NCI-H1105 treated with DMSO at 0.1 percent for 48 hours (cell line): ENCODE results near the gene NFS1.

ENCODE experiments used
- DNase-seq: peaks from one replicate; lab custom pipeline; 2025; lab: John Stamatoyannopoulos, UW

Gene NFS1

DNA sequence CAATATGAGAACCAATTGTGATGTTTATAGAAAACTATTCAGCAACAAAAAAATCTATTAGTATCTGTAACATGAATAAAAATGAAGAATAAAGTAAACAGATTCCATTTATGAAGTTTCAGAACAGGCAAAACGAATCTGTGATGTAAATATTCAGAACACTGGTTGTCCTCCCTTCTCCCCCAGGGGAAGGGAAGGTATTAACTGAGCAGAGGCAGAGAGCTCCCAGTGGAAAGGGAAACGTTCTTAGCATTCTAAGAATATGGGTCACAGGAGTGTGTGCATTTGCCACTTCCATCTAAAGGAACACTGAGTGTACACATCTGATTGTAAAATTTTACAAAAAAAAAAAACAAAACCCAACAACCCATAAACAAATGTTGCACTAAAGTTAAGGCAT lies 60.4 kb downstream of the NFS1 start:
- DNase-seq = no peak

DNA sequence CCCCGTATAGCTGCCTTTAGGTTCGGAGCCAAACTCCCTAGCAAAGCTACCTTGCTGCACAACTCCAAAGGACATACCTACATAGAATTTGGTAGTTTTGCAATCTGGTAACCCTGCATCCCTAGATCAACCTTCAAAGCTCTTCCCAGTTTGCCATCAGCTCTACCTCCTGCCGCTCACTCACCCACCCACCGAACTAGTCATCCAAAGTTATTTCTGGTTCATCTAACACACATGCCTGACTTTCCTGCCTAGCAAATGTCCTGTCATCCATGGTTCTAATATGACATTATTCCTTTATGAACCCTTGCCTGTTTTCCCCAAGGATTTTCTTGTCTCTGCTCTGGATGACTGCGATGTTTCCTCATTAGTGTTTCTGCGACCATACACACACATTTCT lies 61.9 kb downstream of the NFS1 start:
- DNase-seq = no peak

DNA sequence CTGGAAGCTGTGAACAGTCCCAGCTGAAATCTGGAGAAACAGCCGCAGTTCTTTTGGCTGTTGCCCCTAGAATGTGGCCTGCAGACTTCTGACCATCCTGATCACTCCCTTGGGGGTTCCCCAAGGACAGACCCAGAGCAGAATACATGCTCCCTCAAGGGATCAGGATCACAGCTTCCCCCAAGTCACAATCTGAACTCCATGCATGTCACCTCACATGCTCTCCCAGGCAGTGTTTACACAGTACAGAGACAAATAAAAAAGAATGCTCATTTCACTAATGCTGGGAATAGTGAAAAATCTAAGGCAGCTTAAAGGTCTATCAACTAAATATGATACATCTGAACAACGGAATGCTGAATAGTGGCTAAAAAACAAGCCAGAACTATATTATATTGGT lies 63.1 kb downstream of the NFS1 start:
- DNase-seq = no peak

DNA sequence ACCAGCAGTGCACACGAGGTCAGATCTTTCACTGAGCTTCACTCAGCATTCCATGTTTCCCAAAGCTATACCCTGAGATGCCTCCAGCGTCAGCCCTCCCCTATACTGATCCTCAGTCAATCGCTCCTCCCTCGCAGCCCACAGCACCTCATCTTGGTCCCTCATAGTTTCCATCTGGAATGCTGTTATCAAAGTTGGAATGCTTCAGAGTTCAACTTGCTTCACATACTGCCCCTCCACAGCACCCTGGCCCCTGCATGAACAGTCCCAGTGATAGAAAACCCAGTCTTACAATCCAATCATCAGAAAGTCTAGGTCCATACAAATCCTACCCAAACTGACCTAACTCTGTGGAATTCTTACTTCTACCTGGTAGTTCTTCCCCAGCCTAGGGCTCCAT lies 63.5 kb downstream of the NFS1 start:
- DNase-seq = no peak

DNA sequence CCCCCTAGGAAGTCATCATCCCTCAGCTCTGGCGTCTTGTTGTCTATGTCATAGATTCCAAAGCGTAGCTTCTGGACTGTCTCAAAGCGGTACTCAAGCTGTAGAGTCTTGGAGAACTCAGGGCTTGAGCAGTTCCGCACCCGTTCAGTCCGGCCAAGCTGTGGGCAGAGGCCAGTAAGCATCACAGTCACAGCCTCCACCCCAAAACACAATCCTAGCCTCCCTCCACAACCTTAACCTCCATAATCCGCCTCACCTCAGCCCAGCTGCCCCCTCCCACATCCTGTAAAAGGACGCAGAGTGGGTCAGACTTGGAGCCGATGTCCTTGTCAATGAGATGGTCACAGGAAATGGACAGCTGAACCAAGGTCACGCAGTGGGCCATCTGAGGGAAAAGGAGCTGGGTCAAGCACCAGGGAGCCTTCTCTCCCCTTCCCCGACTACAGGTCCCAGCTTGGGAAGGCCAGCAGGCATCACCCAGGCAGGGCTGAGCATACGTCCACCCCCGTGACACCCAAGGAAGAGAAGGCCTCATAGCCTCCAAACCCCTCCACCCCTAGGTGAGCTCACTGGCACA lies 66.5 kb downstream of the NFS1 start:
- no peak for DNase-seq

DNA sequence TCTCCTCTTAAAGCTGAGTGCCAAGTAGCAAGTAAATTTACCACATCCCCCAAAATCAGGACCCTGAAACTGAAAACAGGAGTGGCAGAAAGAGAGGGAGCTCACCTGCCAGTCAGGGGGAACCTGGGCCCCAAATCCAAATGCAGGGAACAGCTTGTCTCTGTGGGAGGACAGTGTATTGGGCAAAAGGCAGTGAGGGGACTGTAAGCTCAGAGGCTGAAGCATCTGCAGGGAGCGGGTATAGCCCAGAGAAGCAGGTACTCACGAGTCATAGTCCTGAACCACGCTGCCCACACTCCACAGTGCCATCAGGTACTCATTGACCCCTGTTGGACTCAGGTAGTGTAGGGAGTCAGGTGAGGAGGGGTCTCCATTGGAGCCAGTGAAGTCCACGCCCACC lies 68.5 kb downstream of the NFS1 start:
- DNase-seq = no peak

DNA sequence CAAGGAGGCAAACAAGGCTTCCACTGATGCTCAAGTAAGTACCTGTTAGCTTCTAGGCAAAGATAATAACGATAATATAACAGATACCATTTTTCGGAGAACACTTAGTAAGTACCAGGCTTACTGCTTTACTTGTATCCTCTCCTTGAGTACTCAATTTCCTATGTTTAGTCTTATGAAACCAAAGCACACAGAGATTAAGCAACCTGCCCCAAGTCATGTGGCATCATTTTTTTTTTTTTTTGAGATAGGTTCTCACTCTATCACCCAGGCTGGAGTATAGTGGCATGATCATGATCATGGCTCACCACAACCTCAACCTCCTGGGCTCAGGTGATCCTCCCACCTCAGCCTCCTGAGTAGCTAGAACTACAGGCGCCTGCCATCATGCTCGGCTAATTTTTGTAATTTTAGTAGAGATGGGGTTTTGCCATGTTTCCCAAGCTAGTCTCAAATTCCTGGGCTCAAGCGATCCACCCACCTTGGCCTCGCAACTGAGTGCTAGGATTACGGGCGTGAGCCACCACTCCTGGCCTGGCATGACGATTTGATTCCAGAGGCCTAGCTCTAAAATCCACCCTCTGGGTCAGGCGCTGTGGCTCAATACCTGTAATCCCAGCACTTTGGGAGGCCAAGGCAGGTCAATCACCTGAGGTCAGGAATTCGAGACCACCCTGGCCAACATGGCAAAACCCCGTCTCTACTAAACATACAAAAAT lies 69.6 kb downstream of the NFS1 start:
- DNase-seq = no peak

DNA sequence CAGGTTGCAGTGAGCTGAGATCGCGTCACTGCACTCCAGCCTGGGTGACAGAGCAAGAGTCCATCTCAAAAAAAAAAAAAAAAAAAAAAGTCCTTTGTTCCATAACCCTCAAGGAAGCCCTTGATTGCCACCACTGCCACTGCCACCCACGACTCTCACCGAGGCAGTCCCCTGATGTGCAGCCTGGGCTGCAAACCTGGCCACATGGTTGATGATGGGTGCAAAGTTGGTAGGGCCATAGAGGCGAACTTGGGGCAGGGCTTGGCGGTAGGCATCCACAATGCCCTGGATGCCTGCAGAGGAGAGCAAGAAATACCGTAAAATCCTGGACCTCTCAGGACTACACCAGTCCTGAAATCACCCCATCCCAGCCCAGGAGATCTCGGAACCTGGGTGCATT lies 72.0 kb downstream of the NFS1 start:
- no peak for DNase-seq

DNA sequence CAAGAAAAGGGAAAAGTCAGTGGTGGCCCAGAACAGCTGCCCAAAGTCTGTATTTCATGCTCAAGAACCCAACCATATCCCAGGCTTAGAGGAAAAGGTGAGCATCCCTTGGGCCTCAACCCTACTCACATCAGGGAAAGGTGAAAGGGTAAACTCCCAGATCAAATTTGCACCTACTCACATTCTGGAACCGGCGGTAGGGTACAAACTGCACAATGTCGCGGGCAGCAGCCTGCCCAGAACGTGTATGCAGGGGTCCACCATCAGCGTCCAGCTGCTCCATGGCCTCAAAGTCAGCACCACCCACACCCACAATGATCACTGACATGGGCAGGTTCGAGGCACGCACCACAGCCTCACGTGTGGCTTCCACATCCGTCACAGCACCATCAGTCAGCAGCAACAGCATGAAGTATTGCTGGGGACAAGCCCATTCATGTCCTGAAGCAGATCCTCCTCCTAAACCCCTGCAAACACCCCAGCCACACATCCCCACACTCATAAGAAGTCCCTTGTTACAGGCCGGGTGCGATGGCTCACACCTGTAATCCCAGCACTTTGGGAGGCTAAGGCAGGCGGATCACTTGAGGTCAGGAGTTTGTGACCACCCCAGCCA lies 72.7 kb downstream of the NFS1 start:
- DNase-seq = no peak

DNA sequence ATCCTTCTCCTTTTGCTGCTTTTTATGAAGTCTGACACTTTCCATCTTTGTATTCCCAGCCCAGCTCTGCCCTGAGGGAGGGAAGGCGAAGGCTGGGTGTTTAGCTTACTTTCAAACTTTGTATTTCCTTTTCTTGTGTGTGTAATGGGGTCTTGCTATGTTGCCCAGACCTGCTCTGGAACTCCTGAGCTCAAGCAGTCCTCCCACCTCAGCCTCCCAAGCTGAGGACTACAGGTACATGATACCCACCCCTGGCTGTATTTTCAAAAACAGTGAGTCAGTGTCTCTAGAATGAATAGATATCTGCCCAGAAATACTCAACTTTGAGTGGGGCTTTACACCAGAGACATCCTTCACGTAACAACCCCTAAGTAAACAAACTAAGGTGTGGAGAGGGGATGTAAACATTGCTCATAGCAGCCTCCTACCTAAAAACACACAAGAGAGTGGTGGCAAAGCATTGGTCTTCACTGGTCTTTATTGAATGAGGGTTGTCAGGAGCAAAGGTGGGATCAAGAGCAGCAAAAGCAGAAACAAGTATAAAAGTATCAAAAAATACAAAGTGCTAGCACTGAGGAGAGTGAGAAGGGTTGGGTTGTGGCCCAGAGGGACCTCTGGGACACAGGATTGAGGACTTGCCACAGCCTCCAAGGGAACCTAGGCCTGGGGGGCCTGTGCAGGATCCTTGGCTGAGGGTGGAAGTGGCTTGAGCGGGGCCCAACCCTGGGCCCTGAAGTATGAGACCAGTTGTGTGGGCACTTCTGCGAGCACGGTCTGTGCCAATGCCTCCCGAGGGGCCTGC lies 73.4 kb downstream of the NFS1 start:
- no peak for DNase-seq

DNA sequence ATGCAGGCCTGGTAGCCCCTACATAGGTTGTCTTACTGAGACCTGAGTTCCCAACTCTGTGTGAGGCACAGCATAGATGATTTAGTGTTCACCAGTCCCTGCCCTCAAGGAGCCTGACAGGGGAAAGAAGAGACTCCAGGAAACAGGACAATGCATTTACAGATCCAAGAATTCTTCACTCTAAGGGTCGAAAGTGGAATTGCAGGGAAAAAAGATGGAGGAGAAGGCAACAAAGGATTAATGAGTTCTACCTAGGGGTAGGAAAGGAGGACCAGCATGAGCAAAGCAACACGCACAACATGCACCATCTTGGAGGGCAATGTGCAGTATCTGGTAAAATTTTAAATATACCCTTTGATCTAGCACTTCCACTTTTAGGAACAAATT lies 77.6 kb downstream of the NFS1 start:
- DNase-seq = no peak

DNA sequence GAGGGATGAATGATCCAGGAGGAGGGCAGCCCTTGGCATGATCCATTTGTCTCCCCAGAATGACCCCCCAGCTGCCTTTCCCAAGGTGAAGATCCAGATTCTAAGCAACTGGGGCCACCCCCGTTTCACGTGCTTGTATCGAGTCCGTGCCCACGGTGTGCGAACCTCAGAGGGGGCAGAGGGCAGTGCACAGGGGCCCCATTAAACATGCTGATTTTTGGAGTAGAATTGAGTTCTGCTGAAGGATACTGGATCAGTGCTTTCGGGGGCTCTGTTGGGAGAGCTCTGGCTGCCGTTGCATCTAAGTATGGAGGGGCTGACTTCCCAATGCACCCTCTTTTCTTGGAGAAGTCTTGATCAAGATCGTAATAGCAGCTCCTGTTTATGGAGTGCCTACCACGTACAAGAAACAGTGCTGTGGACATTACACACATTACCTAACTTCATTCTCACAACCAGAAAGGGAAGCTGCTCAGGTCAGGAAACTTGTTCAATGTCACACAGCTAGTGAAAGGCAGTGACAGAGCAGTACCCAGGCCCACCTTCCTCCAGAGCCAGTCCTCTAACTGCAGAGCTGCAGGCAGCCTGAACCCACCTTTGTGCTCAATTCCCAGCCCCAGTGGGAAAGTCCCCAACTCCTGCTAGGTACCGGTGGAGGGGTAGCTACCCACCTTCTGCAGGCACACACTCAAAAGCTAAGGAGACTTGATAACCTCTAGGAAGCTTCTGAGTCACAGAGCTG lies 78.2 kb downstream of the NFS1 start:
- no peak for DNase-seq

DNA sequence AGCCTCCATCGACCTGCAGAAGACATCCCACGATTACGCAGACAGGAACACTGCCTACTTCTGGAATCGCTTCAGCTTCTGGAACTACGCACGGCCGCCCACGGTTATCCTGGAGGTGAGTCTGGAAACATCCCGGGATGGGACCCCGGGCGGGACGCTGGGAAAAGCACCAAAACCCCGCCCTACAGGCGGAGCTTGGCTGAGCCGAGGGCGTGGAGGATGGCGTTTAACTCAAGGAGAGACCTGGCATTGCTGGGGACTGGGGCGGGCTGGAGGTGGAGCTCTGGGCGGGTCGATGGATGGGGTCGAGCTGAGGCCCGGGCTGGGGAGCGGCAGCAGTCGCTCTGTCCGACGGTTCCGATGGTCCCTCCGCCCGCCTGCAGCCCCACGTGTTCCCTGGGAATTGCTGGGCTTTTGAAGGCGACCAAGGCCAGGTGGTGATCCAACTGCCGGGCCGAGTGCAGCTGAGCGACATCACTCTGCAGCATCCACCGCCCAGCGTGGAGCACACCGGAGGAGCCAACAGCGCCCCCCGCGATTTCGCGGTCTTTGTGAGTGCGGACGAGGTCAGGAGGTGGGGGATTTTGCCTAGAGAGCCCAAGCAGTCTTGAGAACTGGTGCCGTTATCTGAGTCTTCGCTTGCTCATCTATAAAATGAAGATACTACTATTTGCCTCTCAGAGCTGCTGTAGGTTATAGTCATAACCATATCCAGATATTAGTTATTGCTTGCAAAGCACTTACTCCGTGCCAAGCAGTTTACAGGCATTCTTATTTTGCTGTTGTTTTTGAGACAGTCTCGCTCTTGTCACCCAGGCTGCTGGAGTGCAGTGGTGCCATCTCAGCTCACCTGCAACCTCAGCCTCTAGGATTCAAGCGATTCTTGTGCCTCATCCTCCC lies 79.7 kb downstream of the NFS1 start:
- peak; percentile 82 for DNase-seq

DNA sequence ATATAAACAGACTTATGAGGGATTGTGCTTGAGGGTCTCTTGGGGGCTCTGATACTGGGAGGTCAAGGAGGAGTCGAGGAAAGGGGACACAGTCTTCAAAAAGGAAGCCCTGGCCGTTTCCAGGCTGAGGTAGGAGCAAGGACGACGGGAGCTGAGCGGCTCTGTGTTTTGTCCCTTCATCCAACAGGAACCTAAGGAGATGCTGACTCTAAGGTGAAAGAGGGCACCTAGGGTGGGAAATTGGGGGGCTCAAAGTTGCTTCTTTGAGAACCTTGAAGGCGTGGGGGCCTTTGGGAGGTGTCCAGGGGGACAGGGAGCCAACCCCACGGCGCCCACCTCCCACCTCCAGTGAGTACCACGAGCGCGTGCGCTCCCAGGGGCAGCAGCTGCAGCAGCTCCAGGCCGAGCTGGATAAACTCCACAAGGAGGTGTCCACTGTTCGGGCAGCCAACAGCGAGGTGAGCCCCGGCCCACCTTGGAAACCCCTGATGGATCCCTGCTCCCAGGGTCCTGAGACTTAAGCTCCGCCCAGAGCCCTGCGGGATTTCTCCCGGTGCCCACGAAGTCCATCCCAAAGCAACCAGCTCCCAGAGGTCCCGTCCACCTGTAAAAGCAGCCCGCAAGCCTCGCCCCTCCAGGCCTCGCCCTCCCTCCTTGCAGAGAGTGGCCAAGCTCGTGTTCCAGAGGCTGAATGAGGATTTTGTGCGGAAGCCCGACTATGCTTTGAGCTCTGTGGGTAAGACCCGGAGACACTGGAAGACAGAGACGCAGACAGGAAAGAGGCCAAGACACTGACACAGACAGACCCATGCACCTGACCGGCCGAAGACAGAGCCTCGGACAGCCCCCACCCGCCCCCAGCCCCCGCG lies 80.7 kb downstream of the NFS1 start:
- peak; percentile 32 for DNase-seq
